GM18502 (cell line): ENCODE measurements around the gene TNKS1BP1.
"Not testable (repeated sequence)": the region's sequence is repeated elsewhere in the genome, so short reads cannot be mapped to it uniquely, and the experiment has no call there.

Source experiments
- ATAC-seq: cut with Tn5 transposase; IDR thresholded peaks from one replicate; pipeline ENCODE4 v1.9.1; 2021; ENCODE audit warnings: mild to moderate bottlenecking; ENCODE audit not compliant: unreplicated experiment, poor library complexity

TNKS1BP1 gene

DNA sequence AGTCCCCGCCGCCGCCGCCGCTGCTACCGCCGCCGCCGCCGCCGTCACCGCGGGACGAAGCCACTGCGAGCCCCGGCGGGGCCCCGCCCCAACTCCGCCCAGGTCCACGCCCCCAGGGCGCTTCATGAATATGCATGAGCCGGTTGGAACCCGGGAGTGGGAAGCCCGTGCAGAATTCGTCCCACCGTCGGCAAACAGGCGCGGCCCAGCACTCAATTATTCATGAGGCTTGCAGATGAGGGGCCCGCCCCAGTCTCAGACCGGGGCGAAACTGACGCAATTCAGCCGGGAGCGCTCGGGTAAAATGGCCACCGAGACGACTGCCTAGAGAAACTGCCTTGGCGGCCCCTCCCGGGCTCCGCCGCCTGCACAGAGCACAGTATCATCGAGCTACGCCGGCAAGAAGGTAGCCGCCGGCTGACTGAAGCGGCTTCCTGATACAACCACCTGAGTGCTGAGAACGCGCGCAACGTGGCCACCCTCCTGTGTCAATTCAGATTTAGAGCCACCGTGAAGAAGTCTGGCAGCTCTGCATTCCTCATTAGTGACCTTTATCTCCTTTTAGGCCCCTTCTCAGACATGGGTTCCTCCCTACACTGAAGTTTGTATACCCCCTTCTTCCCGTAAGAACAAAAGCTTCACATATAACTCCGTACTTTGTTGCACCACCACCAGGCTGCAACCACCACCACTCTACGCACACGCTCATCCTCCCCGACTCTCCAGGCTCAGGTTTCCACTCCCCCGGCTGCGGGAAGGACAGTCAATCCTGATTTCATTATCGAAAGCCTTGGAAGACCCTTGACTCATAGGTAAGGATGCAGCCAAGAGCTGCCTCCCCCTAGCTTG, at the start of gene TNKS1BP1:
TSS of gene TNKS1BP1 (minus strand) at position 67 of the 849 bp plus-strand sequence. CDS start 3,067 bp downstream, outside the sequence.
- peak; percentile 89 for ATAC-seq

DNA sequence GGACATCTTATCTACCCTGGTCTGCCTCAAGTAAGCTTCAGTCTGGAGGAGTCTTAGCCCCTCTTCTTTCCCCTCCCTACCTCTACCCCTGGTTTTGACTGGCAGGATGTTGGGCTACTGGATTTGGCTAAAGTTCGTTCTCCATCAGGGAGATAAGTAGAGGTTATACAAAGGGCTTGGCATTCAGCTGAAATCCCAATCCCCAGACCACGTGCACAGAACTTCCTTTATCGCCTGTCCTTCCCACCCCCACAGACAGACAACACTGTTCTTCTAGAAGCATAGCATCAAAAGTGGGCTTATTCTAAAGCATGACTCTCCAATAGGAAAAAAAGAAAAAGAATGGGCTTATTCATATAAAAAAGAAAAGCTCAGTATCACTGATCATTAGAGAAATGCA, 48.4 kb upstream of the TNKS1BP1 start:
- ATAC-seq = no peak

- no peak for ATAC-seq
These were observed 46.2 kb upstream of the TNKS1BP1 start for GRCh38 chr11:57370941-57371340.

- no peak for ATAC-seq
These were observed 45.5 kb upstream of the TNKS1BP1 start for GRCh38 chr11:57370251-57370650.

GRCh38 chr11:57368845-57369232, 44.1 kb upstream of the TNKS1BP1 start:
- no peak for ATAC-seq

DNA sequence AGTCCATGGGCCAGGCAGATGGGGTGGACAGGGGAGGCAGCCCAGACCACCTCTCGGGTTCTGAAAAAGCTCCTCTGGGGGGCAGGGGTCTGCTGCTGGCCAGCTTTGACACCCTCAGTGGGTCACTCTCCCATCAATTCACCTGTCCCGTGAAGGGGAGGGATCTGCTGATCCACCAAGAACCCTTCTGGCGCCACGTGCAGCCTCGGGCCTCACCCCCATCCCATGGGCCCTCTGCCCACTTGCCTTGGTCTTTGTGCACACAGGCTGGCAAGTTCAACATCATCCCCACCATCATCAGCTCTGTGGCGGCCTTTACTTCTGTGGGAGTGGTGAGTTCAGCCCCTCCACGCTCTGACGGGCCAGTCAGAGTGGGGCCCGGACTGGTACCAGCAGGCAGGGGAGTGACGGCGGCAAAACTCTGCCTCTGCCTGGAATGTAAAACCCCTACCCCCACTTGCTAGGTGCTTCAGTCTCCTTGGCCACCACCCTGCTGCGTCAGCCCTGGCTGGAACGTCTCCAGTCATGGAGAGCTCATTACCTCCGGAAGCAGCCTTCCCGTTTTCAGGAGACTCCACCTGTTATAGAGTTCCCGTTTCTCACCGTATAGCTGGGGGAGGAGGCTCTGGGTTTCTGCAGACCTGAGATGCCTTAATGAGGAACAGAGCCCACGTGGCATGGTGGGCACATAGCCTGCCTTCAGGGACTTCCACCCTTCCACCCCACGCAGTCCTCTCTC, 43.5 kb upstream of the TNKS1BP1 start:
- no peak for ATAC-seq

DNA sequence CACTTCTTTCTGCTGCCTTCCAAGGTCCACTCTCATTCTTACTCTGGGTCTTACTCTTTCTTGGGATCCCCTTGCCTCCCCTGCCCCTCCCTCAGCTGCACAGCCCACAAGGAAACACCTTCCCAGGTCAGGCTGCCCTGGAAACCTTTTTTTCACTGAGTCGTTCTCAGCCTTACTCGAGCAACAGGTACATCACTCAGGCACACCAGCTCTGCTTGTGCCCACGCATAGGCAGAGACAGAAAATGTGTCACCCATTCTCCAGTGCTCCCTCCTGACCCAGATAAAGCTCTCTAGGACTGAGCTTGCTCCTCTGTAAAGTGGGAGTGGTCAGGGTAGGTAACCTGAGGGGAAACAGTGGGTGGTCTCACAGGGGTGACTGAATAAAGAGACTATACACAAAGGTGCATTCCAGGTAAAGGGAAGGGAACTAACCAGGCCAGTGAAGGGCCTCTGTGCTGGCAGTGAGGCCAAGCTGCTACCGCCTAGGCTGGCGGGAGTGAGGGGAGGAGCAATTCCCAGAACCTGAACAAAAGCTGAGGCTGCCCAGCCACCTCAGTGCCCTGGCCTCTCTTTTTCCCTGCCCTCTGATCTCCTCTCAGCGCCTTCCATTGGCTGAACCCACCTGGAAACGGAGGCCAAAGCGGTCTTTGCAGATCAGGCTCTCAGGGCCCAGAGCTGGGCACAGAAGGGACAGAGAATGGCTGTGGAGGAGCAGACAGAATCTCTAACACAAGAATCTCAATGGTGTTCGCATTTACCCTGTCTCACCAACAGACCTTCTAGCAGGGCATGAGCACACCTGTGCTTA, 40.3 kb upstream of the TNKS1BP1 start:
- ATAC-seq = no peak

DNA sequence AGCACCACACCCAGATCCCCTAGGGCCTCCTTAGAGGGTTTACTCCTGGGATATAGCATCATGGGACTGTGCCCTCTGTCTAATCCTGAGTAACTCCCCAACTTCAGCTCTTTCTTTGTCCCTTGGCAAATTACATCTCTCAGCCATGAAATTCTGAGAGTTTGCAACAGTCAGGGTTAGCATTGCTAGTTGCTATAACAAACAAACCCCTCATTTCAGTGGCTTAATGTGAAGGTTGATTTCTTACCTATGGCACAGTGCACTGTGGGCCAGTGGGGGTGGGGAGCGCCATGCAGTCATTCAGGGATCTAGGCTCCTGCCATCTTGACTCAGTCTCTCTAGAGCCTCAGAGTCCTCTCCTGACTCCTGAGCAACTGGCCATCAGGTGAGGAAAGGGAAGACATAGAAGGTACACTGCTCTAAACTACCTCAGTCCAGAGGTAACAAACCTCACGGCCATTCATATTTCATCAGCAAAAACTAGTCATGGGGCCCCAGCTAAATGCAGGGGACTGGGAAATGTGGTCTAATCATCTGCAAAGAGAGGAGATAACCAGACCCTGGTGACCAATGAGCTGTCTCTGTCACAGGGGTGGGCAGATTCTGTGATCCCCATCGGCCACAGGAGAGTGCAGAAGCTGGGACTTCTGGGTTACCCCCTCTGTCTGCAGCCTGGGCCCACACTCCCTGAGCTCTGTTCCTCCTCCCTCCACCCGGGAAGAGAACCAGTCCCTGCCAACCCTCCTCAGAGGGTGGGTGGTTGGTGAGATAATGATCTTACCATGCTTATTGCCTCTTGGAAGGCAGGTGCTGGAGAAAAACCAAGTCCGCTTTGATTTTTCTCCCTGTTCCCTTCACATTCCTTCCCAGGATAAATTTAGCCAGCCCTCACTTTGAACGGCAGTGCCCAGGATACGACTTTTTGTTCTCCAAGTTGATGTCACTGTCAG, 38.7 kb upstream of the TNKS1BP1 start:
- ATAC-seq = no peak

DNA sequence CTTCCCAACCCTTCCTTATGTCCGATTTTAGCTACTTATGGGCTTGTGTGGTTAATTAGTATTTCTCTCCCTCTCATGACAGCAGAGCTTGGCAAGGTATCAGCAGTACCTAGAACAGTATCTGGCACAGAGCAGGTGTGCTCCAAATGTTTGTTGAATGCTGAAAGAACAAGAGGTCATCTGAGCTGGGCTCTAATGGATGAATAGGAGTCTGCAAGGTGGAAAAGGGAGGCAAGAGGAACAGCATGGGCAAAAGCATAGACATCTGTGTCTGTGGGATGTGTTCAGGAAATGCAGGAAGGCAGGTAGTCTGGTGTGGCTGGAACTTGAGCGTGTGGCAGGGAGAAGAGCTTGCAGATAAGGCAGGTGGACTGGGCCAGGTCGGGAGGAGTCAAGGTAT, 37.2 kb upstream of the TNKS1BP1 start:
- ATAC-seq = no peak

- ATAC-seq = not testable (repeated sequence)
These were observed 36.7 kb upstream of the TNKS1BP1 start for GRCh38 chr11:57361420-57361819.

- no peak for ATAC-seq
These were observed 36.2 kb upstream of the TNKS1BP1 start for GRCh38 chr11:57360991-57361390.

- no peak for ATAC-seq
These were observed 35.3 kb upstream of the TNKS1BP1 start for GRCh38 chr11:57359896-57360690.

GRCh38 chr11:57359396-57359795, 34.6 kb upstream of the TNKS1BP1 start:
- no peak for ATAC-seq

- ATAC-seq = no peak
These were observed 34.2 kb upstream of the TNKS1BP1 start for GRCh38 chr11:57358991-57359390.

GRCh38 chr11:57358543-57358961, 33.8 kb upstream of the TNKS1BP1 start:
- ATAC-seq = no peak

DNA sequence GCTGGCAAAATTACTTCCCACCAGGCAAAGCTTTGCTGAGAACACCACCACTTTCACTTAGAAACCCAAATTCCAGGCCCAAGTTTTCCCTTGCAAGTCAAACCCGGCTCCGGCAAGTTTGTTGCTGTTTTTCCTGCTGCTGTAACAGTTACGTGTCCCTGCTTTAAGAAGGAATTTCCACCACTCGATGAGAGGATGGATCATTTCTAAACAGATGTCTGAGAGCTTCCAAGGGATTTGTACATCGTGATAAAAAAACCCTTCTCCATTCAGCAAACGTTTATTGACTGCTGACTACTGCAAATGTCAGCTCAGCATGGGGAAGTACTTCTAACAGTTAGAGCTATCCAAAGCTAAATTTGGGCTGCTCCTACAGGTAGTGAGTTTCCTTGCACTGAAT, 33.1 kb upstream of the TNKS1BP1 start:
- ATAC-seq = no peak

DNA sequence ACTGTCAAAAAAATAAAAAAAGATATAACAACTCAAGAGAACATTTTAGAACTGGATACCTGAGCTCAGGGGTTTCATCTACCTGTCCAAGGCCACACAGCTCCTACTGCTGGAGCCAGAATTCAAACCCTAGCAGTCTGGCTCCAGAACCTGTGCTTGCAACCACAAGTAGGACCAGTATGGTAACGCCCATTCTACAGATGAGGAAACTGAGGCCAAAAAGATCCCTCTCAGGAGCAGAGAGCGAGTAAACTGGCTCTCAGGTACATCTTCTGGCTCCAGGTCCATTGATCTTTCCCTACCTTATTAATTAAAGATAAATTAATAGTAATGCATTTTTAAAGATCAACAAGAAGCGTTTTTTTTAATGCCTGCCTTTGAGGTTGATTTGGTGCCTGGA, 32.6 kb upstream of the TNKS1BP1 start:
- no peak for ATAC-seq

DNA sequence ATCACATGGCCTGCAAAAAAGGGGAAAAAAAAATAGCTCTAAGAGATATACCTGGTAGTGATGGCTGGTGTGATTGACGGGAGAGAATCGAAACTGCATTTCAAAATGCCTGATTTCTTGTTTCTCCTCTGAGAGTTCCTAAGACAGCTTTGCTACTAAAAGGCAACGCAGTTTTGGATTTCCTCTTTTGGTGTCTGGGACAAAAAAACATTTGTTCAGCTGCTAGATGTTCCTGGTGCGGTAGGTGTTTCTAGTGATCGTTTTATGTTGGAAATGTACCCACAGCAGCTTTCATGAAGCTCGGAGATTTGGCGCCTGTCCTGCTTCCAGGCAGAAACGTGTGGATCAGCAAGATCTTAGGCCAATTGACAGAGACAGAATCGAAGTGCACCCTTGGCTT, 31.5 kb upstream of the TNKS1BP1 start:
- no peak for ATAC-seq

DNA sequence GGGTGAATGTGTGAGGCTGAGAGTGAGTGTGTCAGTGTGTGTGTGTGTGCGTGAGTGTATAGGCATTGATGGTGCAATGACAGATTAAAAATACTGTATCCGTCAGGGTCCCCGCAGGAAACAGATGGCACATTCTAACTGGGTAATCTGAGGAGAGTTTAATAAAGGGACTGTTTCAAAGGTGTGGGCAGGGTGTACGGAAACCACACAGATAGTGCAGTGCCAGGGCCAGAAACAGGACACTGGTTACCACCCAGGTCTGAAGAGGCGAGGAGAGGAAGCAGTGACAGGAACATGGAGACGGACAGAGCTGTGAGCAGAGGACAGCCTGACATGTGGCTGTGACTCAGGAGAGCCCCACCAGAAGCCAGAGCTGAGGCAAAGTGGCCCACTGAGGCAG, 29.9 kb upstream of the TNKS1BP1 start:
- no peak for ATAC-seq
